ENCODE data around the gene RHOU.

GRCh38 chr1:228795596-228795995, 60.3 kb downstream of the RHOU start:
- no peak for TF ChIP-seq CTCF (IDR thresholded peaks at IDR 0.05; ENCODE audit: low read depth, low read length)
- no peak for TF ChIP-seq POLR2A (IDR thresholded peaks at IDR 0.05; ENCODE audit: extremely low read depth, insufficient read length)
- no peak for TF ChIP-seq MAX (IDR thresholded peaks at IDR 0.05; ENCODE audit: low read depth, low read length)

Data from NB4 (cell line).